ENCODE results near the gene SMAD9. TPM values are rescaled to one million over a fixed set of nuclear protein-coding genes. Genes with fewer than 3 reads are reported as not detected.

SMAD9 gene
- total and polyA plus RNA-seq, 7 experiments from 2014 or later, result 0.02 to 0.05 TPM; not detected in 5

- DNase-seq (no peak), ATAC-seq (no peak)
- Histone ChIP-seq H3K4me1 (ENCODE audit: control insufficient read depth in 2 of 2, insufficient read depth in 2 of 2, low read length in 2 of 2) (no peaks in the 10 kb centered on the region), H3K27ac (ENCODE audit: low read depth, low read length) (no peak overlapping the region), H3K4me3 (ENCODE audit: low read length) (no peak overlapping the region), H3K36me3 (ENCODE audit: control insufficient read depth in 2 of 3, insufficient read depth in 3 of 3, low read length in 3 of 3) (no peaks in the 10 kb centered on the region), H3K27me3 (ENCODE audit: control insufficient read depth in 2 of 2, insufficient read depth in 2 of 2, low read length in 2 of 2) (no peaks in the 10 kb centered on the region), H3K9me3 (ENCODE audit: control insufficient read depth in 2 of 3, low read length in 3 of 3) (no peaks in the 10 kb centered on the region)
- Mint-ChIP-seq H3K4me3 (no peak overlapping the region), H3K4me1 (no peaks in the 10 kb centered on the region), H3K9me3 (no peaks in the 10 kb centered on the region), H3K27ac (no peak overlapping the region), H3K36me3 (no peaks in the 10 kb centered on the region), H3K27me3 (peaks cover 12 to 30% (median 25%) of the 10 kb centered on the region in 5 donors)
- ChIA-PET CTCF (interaction anchor here (0.5 kb wide), 1 partner anchor 133 kb away, joined by 3 read pairs; no protein-coding TSS in a partner anchor), POLR2A (no interaction called here)
- intact Hi-C loops (cut with micrococcal nuclease), result no loop called here
Observed at GRCh38 chr13:36875431-36875830, 44.6 kb downstream of the SMAD9 start.

GRCh38 chr13:36872621-36873020 is 47.4 kb downstream of the SMAD9 start:
- Mint-ChIP-seq H3K9me3 (no peaks in the 10 kb centered on the region), H3K27ac (no peak overlapping the region), H3K36me3 (no peaks in the 10 kb centered on the region), H3K27me3 (peaks cover 12 to 36% (median 17%) of the 10 kb centered on the region in 5 donors), H3K4me3 (no peak overlapping the region), H3K4me1 (no peaks in the 10 kb centered on the region)
- H3K4me1 ChIP-seq (ENCODE audit: control insufficient read depth in 2 of 2, insufficient read depth in 2 of 2, low read length in 2 of 2), result no peaks in the 10 kb centered on the region
- DNase-seq (no peak), ATAC-seq (no peak)
- CTCF ChIA-PET, result interaction anchor here (0.6 kb wide), 1 partner anchor 24 kb away, joined by 3 read pairs; no protein-coding TSS in a partner anchor
- intact Hi-C loops (cut with micrococcal nuclease), result no loop called here
- no peaks in the 10 kb centered on the region for H3K9me3 ChIP-seq (ENCODE audit: control insufficient read depth in 2 of 3, low read length in 3 of 3)
- H3K36me3 ChIP-seq (ENCODE audit: control insufficient read depth in 2 of 3, insufficient read depth in 3 of 3, low read length in 3 of 3), result no peaks in the 10 kb centered on the region
- H3K27me3 ChIP-seq (ENCODE audit: control insufficient read depth in 2 of 2, insufficient read depth in 2 of 2, low read length in 2 of 2), result no peaks in the 10 kb centered on the region
- POLR2A ChIA-PET, result no interaction called here
- H3K27ac ChIP-seq (ENCODE audit: low read depth, low read length), result no peak overlapping the region
- H3K4me3 ChIP-seq (ENCODE audit: low read length), result no peak overlapping the region

GRCh38 chr13:36870050-36870692 is 49.9 kb downstream of the SMAD9 start:
- no peaks in the 10 kb centered on the region for H3K4me1 ChIP-seq (ENCODE audit: control insufficient read depth in 2 of 2, insufficient read depth in 2 of 2, low read length in 2 of 2)
- H3K27ac Mint-ChIP-seq, result no peak overlapping the region
- peaks cover 21 to 47% (median 27%) of the 10 kb centered on the region in 5 donors for H3K27me3 Mint-ChIP-seq
- H3K4me3 ChIP-seq (ENCODE audit: low read length), result no peak overlapping the region
- no peak overlapping the region for H3K4me3 Mint-ChIP-seq
- no peaks in the 10 kb centered on the region for H3K9me3 Mint-ChIP-seq
- DNase-seq, result no peak
- CTCF ChIA-PET, result no interaction called here
- H3K36me3 Mint-ChIP-seq, result no peaks in the 10 kb centered on the region
- POLR2A ChIA-PET, result no interaction called here
- H3K27ac ChIP-seq (ENCODE audit: low read depth, low read length), result no peak overlapping the region
- no peaks in the 10 kb centered on the region for H3K36me3 ChIP-seq (ENCODE audit: control insufficient read depth in 2 of 3, insufficient read depth in 3 of 3, low read length in 3 of 3)
- no peak for ATAC-seq
- peaks cover 0 to 4% of the 10 kb centered on the region in 2 donors for H3K27me3 ChIP-seq (ENCODE audit: control insufficient read depth in 2 of 2, insufficient read depth in 2 of 2, low read length in 2 of 2)
- intact Hi-C loops (cut with micrococcal nuclease), result no loop called here
- H3K9me3 ChIP-seq (ENCODE audit: control insufficient read depth in 2 of 3, low read length in 3 of 3), result no peaks in the 10 kb centered on the region
- H3K4me1 Mint-ChIP-seq, result no peaks in the 10 kb centered on the region

- Histone ChIP-seq H3K9me3 (ENCODE audit: control insufficient read depth in 2 of 3, low read length in 3 of 3) (no peaks in the 10 kb centered on the region), H3K4me1 (ENCODE audit: control insufficient read depth in 2 of 2, insufficient read depth in 2 of 2, low read length in 2 of 2) (no peaks in the 10 kb centered on the region), H3K27ac (ENCODE audit: low read depth, low read length) (no peak overlapping the region), H3K4me3 (ENCODE audit: low read length) (no peak overlapping the region), H3K36me3 (ENCODE audit: control insufficient read depth in 2 of 3, insufficient read depth in 3 of 3, low read length in 3 of 3) (no peaks in the 10 kb centered on the region), H3K27me3 (ENCODE audit: control insufficient read depth in 2 of 2, insufficient read depth in 2 of 2, low read length in 2 of 2) (peaks cover 0 to 4% of the 10 kb centered on the region in 2 donors)
- DNase-seq, result no peak
- no peak for ATAC-seq
- no peak overlapping the region for H3K4me3 Mint-ChIP-seq
- H3K27me3 Mint-ChIP-seq, result peaks cover 33 to 51% (median 34%) of the 10 kb centered on the region in 5 donors
- no peaks in the 10 kb centered on the region for H3K36me3 Mint-ChIP-seq
- intact Hi-C loops (cut with micrococcal nuclease), result no loop called here
- no peaks in the 10 kb centered on the region for H3K9me3 Mint-ChIP-seq
- CTCF ChIA-PET, result no interaction called here
- no peak overlapping the region for H3K27ac Mint-ChIP-seq
- H3K4me1 Mint-ChIP-seq, result peaks cover 0 to 11% (median 0%) of the 10 kb centered on the region in 7 donors
- POLR2A ChIA-PET, result no interaction called here
Observed at GRCh38 chr13:36866232-36866631, 53.8 kb downstream of the SMAD9 start.

- Mint-ChIP-seq H3K4me1 (peaks cover 0 to 11% (median 0%) of the 10 kb centered on the region in 7 donors), H3K9me3 (no peaks in the 10 kb centered on the region), H3K27me3 (peaks cover 32 to 54% (median 34%) of the 10 kb centered on the region in 5 donors), H3K36me3 (no peaks in the 10 kb centered on the region), H3K4me3 (no peak overlapping the region), H3K27ac (no peak overlapping the region)
- intact Hi-C loops (cut with micrococcal nuclease), result no loop called here
- no peak for DNase-seq
- POLR2A ChIA-PET, result no interaction called here
- H3K4me1 ChIP-seq (ENCODE audit: control insufficient read depth in 2 of 2, insufficient read depth in 2 of 2, low read length in 2 of 2), result no peaks in the 10 kb centered on the region
- H3K36me3 ChIP-seq (ENCODE audit: control insufficient read depth in 2 of 3, insufficient read depth in 3 of 3, low read length in 3 of 3), result no peaks in the 10 kb centered on the region
- no peak for ATAC-seq
- CTCF ChIA-PET, result no interaction called here
- H3K4me3 ChIP-seq (ENCODE audit: low read length), result no peak overlapping the region
- H3K27ac ChIP-seq (ENCODE audit: low read depth, low read length), result no peak overlapping the region
- H3K27me3 ChIP-seq (ENCODE audit: control insufficient read depth in 2 of 2, insufficient read depth in 2 of 2, low read length in 2 of 2), result peaks cover 0 to 4% of the 10 kb centered on the region in 2 donors
- H3K9me3 ChIP-seq (ENCODE audit: control insufficient read depth in 2 of 3, low read length in 3 of 3), result no peaks in the 10 kb centered on the region
Observed at GRCh38 chr13:36865265-36865664, 54.8 kb downstream of the SMAD9 start.

GRCh38 chr13:36862722-36863121 is 57.3 kb downstream of the SMAD9 start:
- no peak overlapping the region for H3K4me3 Mint-ChIP-seq
- POLR2A ChIA-PET, result no interaction called here
- CTCF ChIA-PET, result no interaction called here

GRCh38 chr13:36862002-36862685 is 57.9 kb downstream of the SMAD9 start:
- Histone ChIP-seq H3K4me1 (ENCODE audit: control insufficient read depth in 2 of 2, insufficient read depth in 2 of 2, low read length in 2 of 2) (no peaks in the 10 kb centered on the region), H3K27ac (ENCODE audit: low read depth, low read length) (no peak overlapping the region), H3K27me3 (ENCODE audit: control insufficient read depth in 2 of 2, insufficient read depth in 2 of 2, low read length in 2 of 2) (peaks cover 0 to 2% of the 10 kb centered on the region in 2 donors), H3K9me3 (ENCODE audit: control insufficient read depth in 2 of 3, low read length in 3 of 3) (no peaks in the 10 kb centered on the region), H3K4me3 (ENCODE audit: low read length) (no peak overlapping the region), H3K36me3 (ENCODE audit: control insufficient read depth in 2 of 3, insufficient read depth in 3 of 3, low read length in 3 of 3) (no peaks in the 10 kb centered on the region)
- ATAC-seq (no peak), DNase-seq (no peak)
- no peaks in the 10 kb centered on the region for H3K36me3 Mint-ChIP-seq
- H3K4me1 Mint-ChIP-seq, result peaks cover 0 to 11% (median 0%) of the 10 kb centered on the region in 7 donors
- no peak overlapping the region for H3K27ac Mint-ChIP-seq
- peaks cover 33 to 49% (median 40%) of the 10 kb centered on the region in 5 donors for H3K27me3 Mint-ChIP-seq
- POLR2A ChIA-PET, result no interaction called here
- H3K9me3 Mint-ChIP-seq, result no peaks in the 10 kb centered on the region
- intact Hi-C loops (cut with micrococcal nuclease), result no loop called here
- H3K4me3 Mint-ChIP-seq, result no peak overlapping the region
- CTCF ChIA-PET, result no interaction called here

More at GRCh38 chr13:36862722-36863121, 57.3 kb downstream of the SMAD9 start:
- Histone ChIP-seq H3K4me1 (ENCODE audit: control insufficient read depth in 2 of 2, insufficient read depth in 2 of 2, low read length in 2 of 2) (no peaks in the 10 kb centered on the region), H3K36me3 (ENCODE audit: control insufficient read depth in 2 of 3, insufficient read depth in 3 of 3, low read length in 3 of 3) (no peaks in the 10 kb centered on the region), H3K4me3 (ENCODE audit: low read length) (no peak overlapping the region), H3K9me3 (ENCODE audit: control insufficient read depth in 2 of 3, low read length in 3 of 3) (no peaks in the 10 kb centered on the region), H3K27ac (ENCODE audit: low read depth, low read length) (no peak overlapping the region), H3K27me3 (ENCODE audit: control insufficient read depth in 2 of 2, insufficient read depth in 2 of 2, low read length in 2 of 2) (peaks cover 0 to 4% of the 10 kb centered on the region in 2 donors)
- Mint-ChIP-seq H3K9me3 (no peaks in the 10 kb centered on the region), H3K27me3 (peaks cover 36 to 51% (median 43%) of the 10 kb centered on the region in 5 donors), H3K27ac (no peak overlapping the region), H3K4me1 (peaks cover 0 to 11% (median 0%) of the 10 kb centered on the region in 7 donors), H3K36me3 (no peaks in the 10 kb centered on the region)
- DNase-seq (no peak), ATAC-seq (no peak)
- intact Hi-C loops (cut with micrococcal nuclease), result no loop called here

Data from naive thymus-derived CD4-positive, alpha-beta T cell (primary cell).